HCT116 (cell line): Measurements from ENCODE around the gene LUC7L. TPM values are rescaled to one million over a fixed set of nuclear protein-coding genes. Genes with fewer than 3 reads are reported as not detected.

Experiments
- ATAC-seq: fragments of 200-7000 bp; cut with Tn5 transposase; 2 replicates; pipeline ENCODE4 v1.9.1; 2020; ENCODE audit warnings: mild to moderate bottlenecking, moderate library complexity
- BruUV-seq: library from RNA; stranded (reverse); fragments of 400-500 nt; replicated peaks from 2 replicates; lab custom pipeline; 2021; lab: Mats Ljungman, UMichigan
- CTCF ChIA-PET: fragments of 300-600 bp; sonication (Branson Sonifier 250); formaldehyde crosslinking; loops from one replicate; lab custom pipeline; 2021; ENCODE audit warnings: antibody characterized with exemption; lab: Charles Lee
- POLR2A ChIA-PET: fragments of 300-600, 350-600 bp; sonication (Branson Sonifier 250); formaldehyde crosslinking; loops from one replicate; lab custom pipeline; 2021; ENCODE audit warnings: antibody characterized with exemption; lab: Charles Lee
- RAD21 ChIA-PET, 2 experiments: fragments of 300-600 bp; sonication (Branson Sonifier 250); formaldehyde crosslinking; loops; one replicate each; lab custom pipeline; 2023; ENCODE audit warnings: low total read pairs in 2 of 2; ENCODE audit not compliant: uncharacterized antibody in 2 of 2, unreplicated experiment in 2 of 2, low non-redundant PET in 1 of 2; lab: Charles Lee
- DNase-seq: peaks from one replicate; pipeline ENCODE4 v3.0.0-alpha.2; 2010; ENCODE audit warnings: low read depth, low spot score
- H2AFZ ChIP-seq: fragments of 200-600 bp; shearing (Covaris generic), sonication (generic); 2 replicates; pipeline ENCODE4 v1.6.1; 2017; ENCODE audit warnings: low read depth, mixed run types, mixed read lengths, antibody characterized with exemption, low read length; ENCODE audit not compliant: poor library complexity, severe bottlenecking
- H3K27ac ChIP-seq: 2 replicates; pipeline ENCODE4 v1.5.1; 2012; ENCODE audit warnings: low read depth, low read length
- H3K27me3 ChIP-seq: fragments of 200-600 bp; sonication (generic); 2 replicates; pipeline ENCODE4 v1.6.1; 2016; ENCODE audit warnings: mixed run types, low read length, mixed read lengths; ENCODE audit not compliant: insufficient read depth
- H3K36me3 ChIP-seq, 2 experiments: fragments of 200-500 bp in 1 of 2; fragments of 200-600 bp in 1 of 2; sonication (Bioruptor generic) in 1 of 2; sonication (generic) in 1 of 2; 2 replicates each; pipeline versions ENCODE4 v1.5.1 to v1.6.1; 2014 to 2016; ENCODE audit warnings: low read length in 2 of 2, inconsistent platforms in 1 of 2, mixed read lengths in 1 of 2, mixed run types in 1 of 2; ENCODE audit not compliant: insufficient read depth in 2 of 2, control insufficient read depth in 1 of 2
- H3K4me1 ChIP-seq, 2 experiments: fragments of 200-600 bp in 1 of 2; sonication (generic) in 1 of 2; 2 replicates each; pipeline versions ENCODE4 v1.5.1 to v1.6.1; 2012 to 2017; ENCODE audit warnings: low read length in 2 of 2, inconsistent platforms in 1 of 2, mild to moderate bottlenecking in 1 of 2, mixed read lengths in 1 of 2, mixed run types in 1 of 2, moderate library complexity in 1 of 2; ENCODE audit not compliant: insufficient read depth in 2 of 2, control insufficient read depth in 1 of 2
- H3K4me2 ChIP-seq: fragments of 200-600 bp; sonication (generic); 2 replicates; pipeline ENCODE4 v1.6.1; 2017; ENCODE audit warnings: mixed run types, low read length, mixed read lengths
- H3K4me3 ChIP-seq, 2 experiments: fragments of 200-600 bp in 1 of 2; sonication (generic) in 1 of 2; replicated peaks in 1 of 2; 2 replicates each; pipeline ENCODE4 v1.5.1; 2011 to 2016; ENCODE audit warnings: low read length in 2 of 2, control low read depth in 1 of 2, low read depth in 1 of 2, mild to moderate bottlenecking in 1 of 2, mixed read lengths in 1 of 2, mixed run types in 1 of 2
- H3K79me2 ChIP-seq: fragments of 200-600 bp; sonication (generic); 2 replicates; pipeline ENCODE4 v1.6.1; 2017; ENCODE audit warnings: mild to moderate bottlenecking, mixed run types, low read length, moderate library complexity, mixed read lengths; ENCODE audit not compliant: insufficient read depth
- H3K9ac ChIP-seq: fragments of 200-600 bp; sonication (generic); 2 replicates; pipeline ENCODE4 v1.6.1; 2016; ENCODE audit warnings: low read length, mixed read lengths
- H3K9me2 ChIP-seq: fragments of 200-600 bp; sonication (generic), shearing (Covaris generic); 2 replicates; pipeline ENCODE4 v1.6.1; 2017; ENCODE audit warnings: mixed run types, mild to moderate bottlenecking, moderate library complexity; ENCODE audit not compliant: insufficient read depth
- H3K9me3 ChIP-seq, 2 experiments: fragments of 200-500 bp in 1 of 2; fragments of 200-600 bp in 1 of 2; sonication (Bioruptor generic) in 1 of 2; sonication (generic) in 1 of 2; 2 replicates each; pipeline ENCODE4 v1.6.1; 2014 to 2017; ENCODE audit warnings: low read length in 2 of 2, mixed read lengths in 2 of 2, inconsistent platforms in 1 of 2, low read depth in 1 of 2, mild to moderate bottlenecking in 1 of 2, mixed run types in 1 of 2, moderate library complexity in 1 of 2; ENCODE audit not compliant: control insufficient read depth in 1 of 2, insufficient read depth in 1 of 2
- H4K20me1 ChIP-seq: fragments of 200-600 bp; sonication (generic), shearing (Covaris generic); 2 replicates; pipeline ENCODE4 v1.6.1; 2017; ENCODE audit warnings: mixed run types, mild to moderate bottlenecking, moderate library complexity; ENCODE audit not compliant: insufficient read depth
- CTCF ChIP-seq, 3 experiments: fragments of 200-600 bp in 1 of 3; sonication (generic) in 1 of 3; IDR thresholded peaks in 2 of 3; conservative IDR thresholded peaks in 1 of 3; 2 replicates each; pipeline ENCODE4 v1.5.1; 2012 to 2017; ENCODE audit warnings: low read depth in 2 of 3, low read length in 2 of 3, antibody characterized with exemption in 1 of 3, borderline replicate concordance in 1 of 3, control low read depth in 1 of 3, mild to moderate bottlenecking in 1 of 3, mixed read lengths in 1 of 3, mixed run types in 1 of 3, moderate library complexity in 1 of 3; ENCODE audit not compliant: insufficient read depth in 1 of 3
- ELF1 ChIP-seq: IDR thresholded peaks from 2 replicates; pipeline ENCODE4 v1.6.1; 2012; ENCODE audit warnings: low read depth, borderline replicate concordance
- POLR2A ChIP-seq: IDR thresholded peaks from 2 replicates; pipeline ENCODE4 v1.7.0; 2011; ENCODE audit warnings: borderline replicate concordance; ENCODE audit not compliant: insufficient read depth, insufficient read length; ENCODE audit errors: extremely low read depth
- REST ChIP-seq: IDR thresholded peaks from 2 replicates; pipeline ENCODE4 v1.6.1; 2012; ENCODE audit warnings: low read depth
- SRF ChIP-seq: IDR thresholded peaks from 2 replicates; pipeline ENCODE4 v1.6.1; 2012; ENCODE audit warnings: low read depth
- ZBTB33 ChIP-seq: IDR thresholded peaks from 2 replicates; pipeline ENCODE4 v1.6.1; 2011; ENCODE audit warnings: mild to moderate bottlenecking, low read length, moderate library complexity; ENCODE audit not compliant: insufficient replicate concordance; ENCODE audit errors: extremely low read depth
- ZFX ChIP-seq: fragments of 450-650 bp; IDR thresholded peaks from 2 replicates; pipeline ENCODE4 v1.6.1; 2017
- ZNF274 ChIP-seq: fragments of 200-500 bp; sonication (Bioruptor generic); IDR thresholded peaks from 2 replicates; pipeline ENCODE4 v1.6.1; 2014; ENCODE audit warnings: mild to moderate bottlenecking, low read depth, low read length, inconsistent platforms
- intact Hi-C: fragments of 100-400 bp; cut with micrococcal nuclease; formaldehyde crosslinking; loops from 2 replicates; pipeline ENCODE4 v1.10.0; 2022
- total RNA-seq: library from RNA; stranded (reverse); gene quantifications from one replicate; pipeline ENCODE4 v1.2.1, GENCODE V29; 2021; ENCODE audit not compliant: unreplicated experiment

The LUC7L gene
- total RNA-seq, 1 experiment from 2014 or later: 50.5 TPM

- H3K79me2 ChIP-seq: no peaks in the 10 kb centered on the region
- TF ChIP-seq POLR2A: no peak
- no peak for TF ChIP-seq REST
- no peak for TF ChIP-seq ZFX
- TF ChIP-seq ZNF274: no peak
- TF ChIP-seq ELF1: no peak
- no peak for TF ChIP-seq ZBTB33
- TF ChIP-seq CTCF (IDR thresholded peaks at IDR 0.05 in 2 of 3, conservative IDR thresholded peaks at IDR 0.05 in 1 of 3; ENCODE audit: borderline replicate concordance in 1 of 3, insufficient read depth in 1 of 3, low read depth in 2 of 3, low read length in 2 of 3): no peak
- TF ChIP-seq SRF: no peak
- TF ChIP-seq, all 23 proteins: peak for 0
- Histone ChIP-seq H3K36me3 (no peaks in the 10 kb centered on the region), H3K9me3 (no peaks in the 10 kb centered on the region), H3K27ac (no peak overlapping the region), H3K4me2 (no peak overlapping the region), H4K20me1 (no peaks in the 10 kb centered on the region), H3K27me3 (no peaks in the 10 kb centered on the region), H3K4me1 (no peaks in the 10 kb centered on the region), H3K4me3 (no peak overlapping the region), H2AFZ (no peak overlapping the region), H3K9me2 (no peaks in the 10 kb centered on the region), H3K9ac (no peak overlapping the region)
- no peak for DNase-seq
- RAD21 ChIA-PET: no interaction called here
- CTCF ChIA-PET: no interaction called here
- intact Hi-C loops: no loop called here
- no TSS peak for BruUV-seq
- POLR2A ChIA-PET: no interaction called here
- ATAC-seq: no peak
These were observed 34.7 kb upstream of the LUC7L start for GRCh38 chr16:263944-264343.
